GM21737 (cell line): ENCODE results near the gene CPNE2.
"Not testable (repeated sequence)": the region's sequence is repeated elsewhere in the genome, so short reads cannot be mapped to it uniquely, and the experiment has no call there.

Experiments used
- ATAC-seq: cut with Tn5 transposase; IDR thresholded peaks from one replicate; pipeline ENCODE4 v1.9.1; 2021; ENCODE audit warnings: mild to moderate bottlenecking, moderate library complexity; ENCODE audit not compliant: unreplicated experiment

Gene CPNE2

DNA sequence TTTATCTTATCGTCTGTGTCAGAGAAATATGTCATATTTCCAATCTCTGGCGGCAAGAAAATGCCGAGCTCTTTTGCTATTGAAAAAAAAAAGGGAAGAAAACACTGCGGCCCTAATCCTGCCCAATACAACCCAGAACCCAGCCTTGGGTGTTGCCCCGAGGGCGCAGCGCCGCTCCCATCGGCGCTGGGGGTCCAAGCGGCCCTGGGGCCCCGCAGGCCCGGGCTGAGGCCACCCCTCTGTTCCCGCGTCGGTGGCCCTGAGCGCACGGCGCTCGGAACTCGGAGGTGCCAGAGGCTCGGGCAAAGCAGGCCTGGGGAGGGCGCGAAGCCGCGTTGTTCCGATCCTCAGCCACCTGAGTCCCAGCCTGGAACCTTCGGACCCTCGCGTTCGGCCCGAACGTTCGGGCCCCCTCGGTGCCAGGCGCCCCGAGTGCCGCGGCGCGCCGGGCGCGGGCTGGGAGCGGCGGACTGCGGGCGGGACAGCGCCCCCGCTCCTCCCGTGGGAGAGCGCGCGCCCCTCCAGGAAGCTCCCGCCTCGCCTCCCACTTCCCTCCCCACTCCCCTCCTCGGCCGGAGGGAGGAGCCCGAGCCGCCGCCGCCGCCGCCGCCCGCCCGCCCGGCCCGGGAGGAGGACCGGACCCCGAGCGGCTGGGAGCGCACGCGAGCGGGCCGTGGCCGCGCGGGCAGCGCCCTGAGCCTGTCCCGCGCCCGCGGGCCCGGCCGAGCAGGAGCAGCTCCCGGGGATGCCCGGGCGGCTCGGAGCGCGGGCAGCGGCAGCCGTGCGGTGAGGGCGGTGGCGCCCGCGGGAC, at the start of gene CPNE2:
TSS of gene CPNE2 (plus strand) at position 609 of the 811 bp plus-strand sequence. CDS start 18,160 bp downstream, outside the sequence.
- peak; percentile 45 for ATAC-seq

DNA sequence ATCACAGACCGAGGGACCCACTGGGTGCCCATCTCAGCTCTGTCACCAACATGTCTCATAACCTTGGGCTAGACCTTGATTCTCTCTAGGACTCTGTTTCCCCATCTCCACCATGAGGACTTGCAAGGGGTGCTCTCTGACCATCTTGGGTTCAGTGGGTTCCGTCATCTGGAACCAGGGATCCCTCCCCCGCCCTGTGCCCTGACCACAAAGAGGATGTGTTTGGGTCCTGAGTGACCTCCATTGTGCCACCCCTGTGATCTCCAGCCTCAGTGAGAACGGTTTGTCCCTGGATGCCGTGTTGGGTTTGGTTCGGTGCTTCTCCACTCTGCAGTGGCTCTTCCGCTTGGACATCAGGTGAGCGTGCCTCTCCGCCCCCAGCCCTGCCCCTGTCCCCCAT, 49.1 kb upstream of the CPNE2 start:
- ATAC-seq, result no peak

DNA sequence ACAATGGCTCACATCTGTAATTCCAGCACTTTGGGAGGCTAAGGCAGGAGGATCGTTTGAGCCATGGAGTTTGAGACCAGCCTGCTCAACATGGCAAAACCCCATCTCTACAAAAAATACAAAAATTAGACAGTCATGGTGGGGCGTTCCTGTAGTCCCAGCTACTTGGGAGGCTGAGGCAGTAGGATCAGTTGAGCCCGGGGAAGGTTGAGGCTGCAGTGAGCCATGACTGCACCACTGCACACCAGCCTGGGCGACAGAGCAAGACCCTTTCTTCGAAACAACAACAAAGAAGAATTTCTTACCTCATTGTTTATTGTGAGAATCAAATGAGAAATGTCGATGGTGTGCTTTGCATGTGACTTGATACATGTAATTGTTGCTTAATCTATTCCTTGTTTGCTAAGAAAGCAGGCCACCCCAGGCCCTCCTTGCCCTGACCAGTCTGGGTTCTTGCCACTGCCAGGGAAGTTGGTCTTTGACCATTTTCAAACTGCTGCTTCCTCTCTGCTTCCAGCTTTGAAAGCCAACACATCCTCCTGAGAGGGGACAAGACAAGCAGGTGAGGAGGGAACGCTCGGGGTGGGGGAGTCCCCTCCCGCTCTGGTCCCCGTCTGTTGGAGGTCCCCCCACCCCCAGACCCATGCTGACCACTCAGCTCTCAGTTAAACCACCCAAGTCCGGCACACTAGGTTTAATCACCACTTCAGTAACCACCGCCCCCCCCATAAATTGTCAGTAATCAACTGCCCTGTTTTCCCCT, 47.3 kb upstream of the CPNE2 start:
- ATAC-seq, result no peak

DNA sequence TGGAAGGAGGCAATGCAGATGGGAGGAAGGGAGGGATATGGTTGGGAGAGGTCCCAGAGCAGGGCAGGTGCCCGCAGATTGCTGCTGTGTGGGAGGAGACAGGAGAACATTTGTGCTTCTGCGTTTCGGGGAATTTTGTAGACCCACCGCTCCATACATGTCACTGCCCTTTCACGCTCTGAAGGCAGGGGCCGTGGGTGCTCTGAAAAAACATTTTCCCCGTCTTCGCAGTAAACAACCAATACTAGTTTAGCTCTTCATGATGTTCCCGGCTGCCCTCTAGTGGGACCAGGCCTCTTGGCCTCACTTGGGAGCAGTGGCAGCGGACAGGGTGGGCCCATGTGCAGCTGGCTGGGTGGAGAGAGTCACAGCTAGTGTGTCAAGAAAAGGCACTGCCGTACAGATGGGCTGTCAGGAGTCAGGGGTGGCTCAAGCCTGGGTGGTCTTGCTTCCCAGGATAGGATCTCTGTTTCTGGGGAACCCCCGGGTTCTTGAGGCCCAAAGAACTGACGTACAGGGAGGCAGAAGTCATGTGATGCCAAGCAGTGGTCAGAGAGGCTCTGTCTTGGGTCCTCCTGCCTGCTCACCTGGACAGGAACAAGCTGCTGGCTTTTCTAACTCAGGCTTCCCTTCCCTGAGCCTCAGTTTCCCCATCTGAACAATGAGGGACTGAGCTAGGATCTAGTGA, 46.5 kb upstream of the CPNE2 start:
- peak; percentile 22 for ATAC-seq

DNA sequence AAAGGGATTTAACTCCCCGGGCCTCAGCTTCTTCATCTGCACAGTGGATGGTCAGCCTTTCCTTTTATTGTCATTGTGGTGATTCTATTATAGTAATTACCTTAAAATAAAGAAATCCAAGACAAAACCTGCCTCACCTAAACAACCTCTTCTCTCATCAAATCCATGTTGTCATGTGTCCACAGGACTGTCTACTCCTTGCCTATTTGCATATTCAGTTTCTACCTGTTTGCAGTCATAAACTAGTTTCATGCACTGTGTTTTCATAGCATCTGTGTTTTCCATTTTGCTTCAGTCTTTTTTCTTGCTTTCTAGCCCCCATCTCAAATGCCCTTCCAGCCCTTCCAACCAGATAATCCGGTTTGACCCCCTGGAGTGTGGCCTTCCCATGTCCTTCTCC, 44.3 kb upstream of the CPNE2 start:
- no peak for ATAC-seq

DNA sequence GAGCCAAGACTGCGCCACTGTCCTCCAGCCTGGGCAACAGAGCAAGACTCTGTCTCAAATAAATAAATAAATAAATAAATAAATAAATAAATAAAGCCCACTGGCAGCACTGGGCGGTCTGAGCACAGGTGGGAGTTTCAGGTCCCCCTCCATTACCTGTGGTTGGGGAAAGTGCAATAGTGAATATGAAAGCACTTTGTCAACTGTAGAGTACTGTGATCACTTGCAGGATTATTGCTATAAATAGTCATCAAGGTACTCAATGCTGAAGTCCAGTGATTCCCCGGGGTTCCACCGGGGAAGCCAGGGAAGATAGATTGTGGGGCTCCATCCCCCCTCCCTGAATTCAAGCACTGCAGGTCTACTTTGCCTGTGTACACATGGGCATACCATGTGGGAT, 42.7 kb upstream of the CPNE2 start:
- ATAC-seq, result peak; percentile 49

DNA sequence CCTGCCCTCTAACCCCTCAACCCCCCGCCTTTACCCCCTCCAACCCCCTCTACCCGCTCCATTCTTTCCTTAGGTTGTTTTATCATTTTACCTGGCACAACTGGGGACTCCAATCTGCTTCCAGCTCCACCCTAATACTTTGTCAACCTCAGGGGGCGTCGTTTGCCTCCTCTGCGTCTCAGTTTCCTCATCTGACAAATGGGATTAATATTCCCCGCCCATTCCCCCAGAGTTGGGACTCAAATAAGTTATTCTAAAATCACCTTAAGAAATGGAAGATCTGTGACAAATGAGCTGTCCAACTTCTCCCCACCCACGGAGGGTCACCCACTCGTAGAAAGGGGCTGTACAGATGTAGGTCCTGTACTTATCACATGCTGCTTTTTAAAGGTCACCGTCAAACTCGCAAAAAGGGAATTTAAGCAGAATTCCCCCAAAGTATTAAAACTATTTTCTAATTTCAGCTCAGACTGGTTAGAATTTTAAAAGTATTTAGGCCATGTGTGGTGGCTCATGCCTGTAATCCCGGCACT, 40.6 kb upstream of the CPNE2 start:
- no peak for ATAC-seq

DNA sequence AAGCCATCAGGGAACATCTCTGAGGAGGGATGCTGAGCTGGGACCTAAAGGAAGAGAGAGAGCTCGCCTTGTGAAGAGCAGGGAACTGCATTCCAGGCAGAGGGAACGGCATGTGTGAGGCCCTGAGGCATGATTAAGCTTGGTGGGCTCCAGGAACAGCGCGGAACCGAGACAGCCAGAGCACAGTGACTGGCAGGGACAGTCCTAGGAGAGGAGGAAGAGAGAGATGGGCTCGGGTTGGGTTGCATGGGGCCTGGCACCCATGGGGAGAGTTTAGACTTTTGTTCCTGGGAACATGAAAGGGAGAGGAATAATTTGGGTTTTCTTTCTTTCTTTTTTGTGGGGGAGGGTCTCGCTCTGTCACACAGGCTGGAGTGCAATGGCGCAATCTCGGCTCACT, 39.2 kb upstream of the CPNE2 start:
- ATAC-seq, result no peak

DNA sequence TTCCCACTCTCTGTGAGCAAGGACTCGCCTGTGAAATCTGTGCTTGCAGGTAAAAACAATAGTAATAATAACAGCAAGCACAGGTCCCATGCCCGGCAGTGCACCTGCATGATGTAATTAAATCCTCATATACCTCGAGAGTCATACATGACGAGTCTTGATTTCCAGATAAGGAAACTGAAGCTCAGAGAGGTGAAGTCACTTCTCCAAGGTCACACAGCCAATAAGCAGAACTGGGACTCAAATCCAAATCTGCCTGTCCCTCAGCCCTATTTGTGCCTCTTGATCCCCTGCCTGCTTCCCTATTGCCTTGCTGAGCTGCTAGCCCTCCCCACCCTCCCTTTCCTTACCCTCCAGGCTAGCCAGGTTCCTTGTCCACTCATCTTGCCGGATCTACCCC, 38.0 kb upstream of the CPNE2 start:
- ATAC-seq, result no peak

DNA sequence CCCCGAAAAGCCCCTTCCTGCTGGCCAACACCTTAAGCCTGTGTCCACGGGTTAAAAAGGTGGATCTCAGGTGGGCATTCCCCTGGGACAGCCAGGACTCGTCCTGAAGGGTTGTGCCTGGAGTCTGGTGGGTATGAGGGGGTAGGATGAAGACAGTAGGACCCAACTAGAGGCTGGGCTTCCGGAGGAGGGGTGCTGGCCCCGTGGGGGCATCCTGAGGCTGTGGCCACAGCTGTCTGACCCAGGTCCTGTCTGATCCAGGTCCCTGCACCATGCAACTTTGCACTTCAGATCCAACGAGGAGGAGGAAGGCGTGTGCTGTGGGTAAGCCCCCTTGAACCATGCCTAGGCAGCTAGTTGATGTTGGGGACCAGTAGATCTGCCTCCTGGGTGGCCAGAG, 37.6 kb upstream of the CPNE2 start:
- ATAC-seq, result no peak

DNA sequence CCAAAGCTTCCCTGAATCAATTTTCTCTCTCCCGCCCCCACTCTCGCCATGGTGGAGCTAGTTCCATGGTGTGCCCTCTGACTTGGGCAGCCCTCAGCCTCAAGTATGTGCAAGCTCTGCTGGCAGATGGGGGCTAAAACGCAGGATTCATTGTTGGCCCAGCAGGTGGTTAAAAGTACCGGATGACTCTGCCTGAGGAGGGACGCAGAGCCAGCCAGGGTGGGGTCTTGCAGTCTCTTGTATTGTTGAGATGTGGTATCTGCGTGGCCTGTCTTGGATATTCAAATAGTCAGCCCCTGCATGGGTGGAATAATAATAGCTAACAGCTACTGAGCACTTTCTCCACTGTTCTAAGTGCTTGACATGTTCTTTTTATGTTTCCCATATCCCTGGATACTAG, 36.7 kb upstream of the CPNE2 start:
- ATAC-seq, result no peak

DNA sequence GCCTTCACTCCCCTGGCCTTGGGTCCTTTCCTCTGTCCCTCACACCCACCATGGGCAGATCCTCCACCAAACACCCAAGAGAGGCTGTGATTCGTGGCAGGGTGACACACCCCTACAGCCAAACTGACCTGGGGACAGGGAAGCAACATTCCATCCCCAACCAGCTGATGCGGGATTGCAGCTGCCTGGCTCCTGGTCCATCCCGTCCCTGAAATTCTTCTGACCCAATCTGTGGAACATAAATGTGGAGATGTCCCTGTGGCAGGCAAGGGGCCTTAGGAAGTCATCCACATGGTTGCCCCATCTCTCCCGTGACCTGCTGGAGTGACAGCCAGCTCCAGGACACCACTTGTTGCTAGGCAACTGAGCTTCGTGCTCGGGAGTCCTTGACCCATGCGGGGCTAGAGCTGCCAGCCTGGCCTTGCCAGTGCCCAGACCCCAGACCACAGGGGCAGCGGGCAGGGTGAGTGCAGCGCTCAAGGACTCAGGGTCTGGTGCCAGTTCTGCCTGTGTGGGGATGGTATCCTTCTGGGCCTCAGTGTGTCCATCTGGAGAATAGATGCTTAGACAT, 34.0 kb upstream of the CPNE2 start:
- ATAC-seq, result no peak

DNA sequence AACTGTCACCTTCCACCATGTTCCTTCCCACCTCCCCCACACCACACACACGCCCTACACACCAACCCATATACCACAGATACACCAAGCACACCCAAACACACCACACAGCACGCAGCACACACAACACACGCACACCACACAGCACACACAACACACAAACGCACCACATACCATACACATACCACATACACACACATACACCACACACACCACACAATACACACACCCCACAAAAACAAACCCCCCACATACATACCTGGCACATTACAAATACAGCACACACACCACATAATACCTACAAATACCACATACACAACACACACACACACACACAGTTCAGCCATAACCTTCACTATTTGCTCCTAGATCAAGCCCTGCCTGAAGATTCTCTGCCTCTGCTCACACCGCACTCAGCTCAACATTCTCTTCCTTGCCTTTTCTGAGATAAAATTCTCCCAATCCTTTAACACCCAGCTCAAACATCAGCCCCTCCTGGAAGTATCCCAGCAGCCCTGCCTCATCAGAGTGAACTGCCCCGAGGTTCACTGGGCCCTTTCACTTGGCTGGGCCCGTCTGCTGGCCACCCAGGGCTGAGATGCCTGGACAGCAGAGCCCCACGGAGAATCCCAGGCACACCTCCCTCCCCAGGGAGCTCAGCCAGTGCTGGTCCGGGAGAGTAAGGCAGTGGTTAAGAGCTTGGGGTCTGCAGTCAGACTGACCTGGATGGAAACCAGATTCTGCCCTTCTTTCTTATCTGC, 31.9 kb upstream of the CPNE2 start:
- ATAC-seq, result no peak

DNA sequence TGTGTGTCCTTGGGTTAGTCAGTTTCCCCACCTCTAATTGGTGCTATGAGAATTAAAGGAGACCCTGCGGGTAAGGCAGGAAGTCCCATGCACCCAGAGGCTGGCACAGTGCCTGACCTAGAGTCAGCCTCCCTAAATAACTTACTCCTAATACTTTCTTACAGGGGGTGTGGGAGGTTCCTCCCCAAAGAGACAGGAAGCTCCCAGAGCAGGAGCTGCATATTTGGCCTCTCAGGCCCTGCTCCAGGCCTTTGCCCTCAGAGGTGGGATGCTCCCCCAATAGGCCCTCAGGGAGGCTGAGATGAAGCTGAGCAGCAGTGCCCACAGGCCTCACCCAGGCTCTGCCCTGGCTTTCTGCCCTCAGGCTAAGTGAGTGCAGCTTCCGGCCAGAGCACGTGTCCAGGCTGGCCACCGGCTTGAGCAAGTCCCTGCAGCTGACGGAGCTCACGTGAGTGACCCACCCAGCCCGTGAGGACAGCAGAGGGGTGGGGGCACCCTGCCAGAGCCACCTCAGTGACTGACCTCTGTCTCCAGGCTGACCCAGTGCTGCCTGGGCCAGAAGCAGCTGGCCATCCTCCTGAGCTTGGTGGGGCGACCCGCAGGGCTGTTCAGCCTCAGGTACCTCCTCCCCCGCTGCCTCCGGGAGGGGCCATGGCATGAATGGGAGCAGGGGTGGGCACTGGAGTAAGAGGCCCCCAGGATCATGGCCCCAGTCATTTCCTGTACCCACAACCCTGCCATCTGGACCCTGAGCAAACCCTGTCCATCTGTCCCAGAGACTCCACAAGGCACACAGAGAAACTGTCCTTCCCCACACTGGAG, 31.1 kb upstream of the CPNE2 start:
- ATAC-seq, result no peak

DNA sequence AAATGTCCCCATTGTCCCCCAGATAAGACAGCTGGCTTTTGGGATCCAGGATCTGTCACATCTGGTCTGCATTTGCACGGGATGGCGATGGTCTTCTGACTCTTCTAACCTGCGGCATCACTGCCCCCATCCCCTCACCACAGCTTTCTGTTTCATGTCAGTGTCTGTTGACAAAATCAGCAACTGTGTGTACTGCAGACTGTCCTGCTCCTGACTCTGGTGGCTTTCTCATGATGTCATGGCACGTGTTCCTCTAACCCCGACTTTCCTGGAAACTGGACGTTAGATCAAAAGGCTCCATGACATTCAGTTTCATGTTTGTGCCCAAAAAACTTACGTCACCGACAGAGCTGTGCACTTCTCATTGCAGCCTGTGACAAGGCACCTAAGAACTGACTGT, 30.1 kb upstream of the CPNE2 start:
- ATAC-seq, result no peak

DNA sequence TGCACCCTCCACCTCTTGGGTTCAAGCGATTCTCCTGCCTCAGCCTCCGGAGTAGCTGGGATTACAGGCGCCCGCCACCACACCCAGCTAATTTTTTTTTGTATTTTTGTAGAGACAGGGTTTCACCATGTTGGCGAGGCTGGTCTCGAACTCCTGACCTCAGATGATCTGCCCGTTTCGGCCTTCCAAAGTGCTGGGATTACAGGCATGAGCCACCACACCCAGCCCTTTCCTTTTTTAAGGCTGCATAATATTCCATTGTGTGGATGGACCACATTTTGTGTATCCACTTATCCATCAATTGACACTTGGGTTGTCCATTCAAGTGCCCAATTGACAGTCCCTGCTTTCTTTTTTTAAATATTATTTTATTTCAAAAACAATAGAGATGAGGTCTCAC, 29.2 kb upstream of the CPNE2 start:
- ATAC-seq, result not testable (repeated sequence)

DNA sequence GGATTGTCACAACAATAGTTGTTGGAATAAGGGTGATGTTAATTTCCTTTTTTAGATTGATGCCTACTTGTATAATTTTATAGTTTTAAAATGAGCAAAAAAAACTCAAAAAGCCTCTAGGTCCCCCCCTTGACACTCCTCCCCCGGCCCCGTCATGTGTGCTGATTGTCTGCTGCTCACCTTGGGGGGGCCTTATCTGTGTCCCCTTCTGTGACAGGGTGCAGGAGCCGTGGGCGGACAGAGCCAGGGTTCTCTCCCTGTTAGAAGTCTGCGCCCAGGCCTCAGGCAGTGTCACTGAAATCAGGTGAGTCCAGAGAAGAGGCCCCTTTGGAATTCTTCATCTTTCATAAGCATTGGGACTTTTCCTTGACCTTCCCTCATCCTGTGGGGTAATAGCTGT, 27.4 kb upstream of the CPNE2 start:
- no peak for ATAC-seq

DNA sequence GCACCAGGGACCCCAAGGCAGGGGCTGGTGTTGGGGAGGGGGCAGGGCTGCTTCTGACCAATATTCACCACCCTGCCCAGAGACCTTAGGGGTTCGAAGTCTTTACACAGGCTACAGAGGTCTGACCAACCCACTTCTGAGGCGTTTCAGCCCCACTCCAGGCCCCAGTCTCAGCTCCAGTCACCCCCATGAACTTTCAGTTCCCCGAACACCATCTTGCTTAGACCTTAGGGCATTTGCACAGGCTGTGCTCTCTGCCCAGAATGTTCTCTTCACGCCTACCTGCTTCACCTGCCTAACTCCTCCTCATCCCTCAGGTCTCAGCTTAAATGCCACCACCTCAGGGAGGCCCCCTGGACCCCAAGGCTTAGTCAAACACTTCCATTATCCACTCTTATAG, 25.8 kb upstream of the CPNE2 start:
- ATAC-seq, result no peak

DNA sequence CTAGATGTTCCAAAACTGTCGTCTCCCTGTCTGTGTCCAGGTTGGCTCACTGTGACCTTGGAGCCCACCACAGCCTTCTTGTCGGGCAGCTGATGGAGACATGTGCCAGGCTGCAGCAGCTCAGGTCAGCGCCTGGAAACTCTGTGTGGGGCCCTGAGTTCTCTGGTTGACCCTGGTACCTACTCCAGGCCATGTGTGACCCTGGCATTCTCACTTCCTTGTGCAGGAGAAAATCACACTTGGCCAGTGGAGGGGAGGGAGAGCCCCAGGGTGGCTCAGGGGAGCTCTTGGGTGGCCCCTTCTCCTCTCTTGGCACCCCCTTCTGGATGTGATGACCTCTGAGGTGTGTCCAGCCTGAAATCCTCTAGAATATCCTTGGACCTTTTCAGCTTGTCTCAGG, 25.0 kb upstream of the CPNE2 start:
- ATAC-seq, result no peak

DNA sequence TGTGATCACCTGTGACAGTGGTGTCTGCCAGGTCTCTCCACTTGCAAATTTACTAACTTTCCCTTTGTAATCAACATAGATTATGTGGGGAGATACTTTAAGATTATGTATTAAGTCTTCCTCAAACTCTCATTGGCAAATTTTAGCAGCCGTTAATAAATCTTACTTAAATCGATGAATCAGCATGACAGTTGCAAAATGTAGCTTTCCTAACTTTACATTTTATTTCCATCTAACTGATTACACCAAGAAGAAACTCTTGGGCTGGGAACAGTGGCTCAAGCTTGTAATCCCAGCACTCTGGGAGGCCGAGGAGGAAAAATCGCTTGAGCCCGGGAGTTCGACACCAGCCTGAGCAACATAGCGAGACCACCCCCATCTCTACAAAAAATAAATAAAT, 23.3 kb upstream of the CPNE2 start:
- no peak for ATAC-seq
